ENCODE measurements around the gene ZNF865. TPM values are rescaled to one million over a fixed set of nuclear protein-coding genes. Genes with fewer than 3 reads are reported as not detected.

Gene ZNF865
- total and polyA plus RNA-seq, 2 of the 8 experiments (the other 6 are each of a cell fraction or from before 2014, with no cell fraction given) = 3.5 to 13.6 TPM

DNA sequence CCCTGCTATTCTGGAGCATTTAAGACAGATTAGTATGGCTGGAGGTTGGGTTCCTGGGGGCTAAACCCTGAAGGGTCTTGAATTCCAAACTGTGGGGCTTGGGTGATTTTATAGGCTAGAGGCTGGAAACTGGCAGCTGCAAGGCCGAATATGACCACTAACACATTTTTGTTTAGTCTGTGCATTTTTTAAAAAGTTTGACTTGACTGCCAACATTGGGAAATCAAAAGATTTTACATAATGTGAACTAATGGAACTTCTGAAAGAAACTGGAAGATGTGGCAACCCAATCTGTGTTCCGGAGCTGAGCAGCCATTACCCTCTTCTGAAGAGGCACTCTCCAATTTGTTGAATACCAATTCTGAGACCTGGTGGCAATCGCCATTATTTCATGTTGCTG lies 13.8 kb downstream of the ZNF865 start:
- Histone ChIP-seq H3K27me3 (replicated peaks in 1 of 4; ENCODE audit: control insufficient read depth in 3 of 4, extremely low read depth in 1 of 4, insufficient read depth in 3 of 4, low read length in 3 of 4) (peaks cover 0 to 2% (median 0%) of the 10 kb centered on the region in 4 experiments; a peak in 1 of 7 replicates), H2BK5ac (ENCODE audit: low read depth, low read length) (no peak overlapping the region), H3K56ac (replicated peaks; ENCODE audit: insufficient read length, low read depth, low read length) (no peak overlapping the region), H3K4me3 (ENCODE audit: extremely low read depth in 1 of 4, insufficient read depth in 2 of 4, low read depth in 3 of 4, low read length in 4 of 4) (no peak overlapping the region), H4K5ac (ENCODE audit: insufficient read length, low read depth, low read length) (no peak overlapping the region), H3K36me3 (ENCODE audit: control insufficient read depth in 2 of 4, insufficient read depth in 4 of 4, low read length in 3 of 4) (peaks cover 0 to 36% (median 4%) of the 10 kb centered on the region in 4 experiments; a peak in 6 of 8 replicates), H3K4me2 (ENCODE audit: insufficient read depth in 1 of 2, low read depth in 2 of 2, low read length in 2 of 2) (no peak overlapping the region), H2AFZ (ENCODE audit: low read length) (no peak overlapping the region), H2BK20ac (ENCODE audit: low read length) (no peak overlapping the region), H3K79me2 (ENCODE audit: control insufficient read depth in 1 of 2, insufficient read depth in 2 of 2, low read length in 2 of 2) (no peaks in the 10 kb centered on the region), H2BK15ac (ENCODE audit: low read length) (no peak overlapping the region), H3K18ac (ENCODE audit: extremely low read depth, low read length) (no peak overlapping the region), H3K23ac (ENCODE audit: insufficient read length) (no peak overlapping the region), H3K27ac (ENCODE audit: low read depth, low read length) (no peak overlapping the region), H3K4me1 (replicated peaks in 1 of 4; ENCODE audit: control insufficient read depth in 3 of 4, insufficient read depth in 4 of 4, low read length in 3 of 4) (no peaks in the 10 kb centered on the region; a peak in 2 of 7 replicates), H3K14ac (ENCODE audit: insufficient read length) (no peak overlapping the region), H3K79me1 (ENCODE audit: low read depth, low read length) (no peaks in the 10 kb centered on the region), H2BK12ac (ENCODE audit: low read depth, low read length) (no peak overlapping the region), H3K4ac (replicated peaks; ENCODE audit: insufficient read length, low read depth, low read length) (no peak overlapping the region), H4K91ac (replicated peaks; ENCODE audit: insufficient read length, low read length) (no peak overlapping the region), H4K20me1 (replicated peaks in 1 of 2; ENCODE audit: control insufficient read depth in 1 of 2, insufficient read depth in 2 of 2, low read length in 2 of 2) (peaks cover 1 to 7% of the 10 kb centered on the region in 2 experiments), H2BK120ac (replicated peaks; ENCODE audit: low read depth, low read length) (no peak overlapping the region), H3K9me3 (ENCODE audit: insufficient read depth in 2 of 2, low read depth in 1 of 2, low read length in 1 of 2) (no peaks in the 10 kb centered on the region; a peak in 1 of 4 replicates), H3K9ac (replicated peaks in 1 of 4; ENCODE audit: extremely low read depth in 1 of 4, low read depth in 3 of 4, low read length in 3 of 4) (no peak overlapping the region), H3K23me2 (ENCODE audit: low read depth, low read length) (no peaks in the 10 kb centered on the region), H4K8ac (ENCODE audit: extremely low read depth, insufficient read depth, low read length) (no peak overlapping the region), H2AK5ac (ENCODE audit: low read depth, low read length) (no peak overlapping the region)
- ChIA-PET CTCF (ENCODE audit: partially characterized antibody) (interaction anchor here (1.3 to 8.0 kb wide), 4 partner anchors 13 to 136 kb away, joined by 3 to 38 read pairs (median 6); no protein-coding TSS in a partner anchor), POLR2A (ENCODE audit: partially characterized antibody) (interaction anchor here (0.8 to 6.1 kb wide), 7 partner anchors 8 to 236 kb away, joined by 3 to 32 read pairs (median 5); partner anchors contain the start of genes CCDC106 and ZNF865)
- TF ChIP-seq, protein P1, sequence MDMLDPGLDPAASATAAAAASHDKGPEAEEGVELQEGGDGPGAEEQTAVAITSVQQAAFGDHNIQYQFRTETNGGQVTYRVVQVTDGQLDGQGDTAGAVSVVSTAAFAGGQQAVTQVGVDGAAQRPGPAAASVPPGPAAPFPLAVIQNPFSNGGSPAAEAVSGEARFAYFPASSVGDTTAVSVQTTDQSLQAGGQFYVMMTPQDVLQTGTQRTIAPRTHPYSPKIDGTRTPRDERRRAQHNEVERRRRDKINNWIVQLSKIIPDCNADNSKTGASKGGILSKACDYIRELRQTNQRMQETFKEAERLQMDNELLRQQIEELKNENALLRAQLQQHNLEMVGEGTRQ (IDR thresholded peaks at IDR 0.05; ENCODE audit: low read length) = no peak
- TF ChIP-seq JUN (IDR thresholded peaks at IDR 0.05; ENCODE audit: low read depth, low read length) (no peak), CHD2 (IDR thresholded peaks at IDR 0.05; ENCODE audit: low read length) (no peak), EP300 (IDR thresholded peaks at IDR 0.05; ENCODE audit: borderline replicate concordance in 1 of 2, low read depth in 2 of 2, low read length in 2 of 2) (no peak), TCF12 (IDR thresholded peaks at IDR 0.05; ENCODE audit: low read depth, low read length) (no peak), EGR1 (IDR thresholded peaks at IDR 0.05; ENCODE audit: borderline replicate concordance, low read depth, low read length) (no peak), NRF1 (IDR thresholded peaks at IDR 0.05; ENCODE audit: low read depth, low read length) (no peak)
- TF ChIP-seq, protein P2, sequence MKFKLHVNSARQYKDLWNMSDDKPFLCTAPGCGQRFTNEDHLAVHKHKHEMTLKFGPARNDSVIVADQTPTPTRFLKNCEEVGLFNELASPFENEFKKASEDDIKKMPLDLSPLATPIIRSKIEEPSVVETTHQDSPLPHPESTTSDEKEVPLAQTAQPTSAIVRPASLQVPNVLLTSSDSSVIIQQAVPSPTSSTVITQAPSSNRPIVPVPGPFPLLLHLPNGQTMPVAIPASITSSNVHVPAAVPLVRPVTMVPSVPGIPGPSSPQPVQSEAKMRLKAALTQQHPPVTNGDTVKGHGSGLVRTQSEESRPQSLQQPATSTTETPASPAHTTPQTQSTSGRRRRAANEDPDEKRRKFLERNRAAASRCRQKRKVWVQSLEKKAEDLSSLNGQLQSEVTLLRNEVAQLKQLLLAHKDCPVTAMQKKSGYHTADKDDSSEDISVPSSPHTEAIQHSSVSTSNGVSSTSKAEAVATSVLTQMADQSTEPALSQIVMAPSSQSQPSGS (IDR thresholded peaks at IDR 0.05; ENCODE audit: low read length) = no peak
- DNase-seq (ENCODE audit: low read depth in 1 of 2, low spot score in 2 of 2) (no peak), FAIRE-seq (peak; percentile 39)
- WGBS, 2 experiments (ENCODE audit: extremely low coverage in 1 of 2, insufficient coverage in 1 of 2, insufficient read length in 1 of 2, insufficient replicate concordance in 2 of 2, low coverage in 1 of 2, low lambda C conversion rate in 2 of 2, missing lambda C conversion rate in 1 of 2) = 92% methylated on average over 3 of the region's 3 CpGs; no CpG with 5 or more reads in 1 of the 2 experiments

Data from H1 (cell line).